HCT116 (cell line): ENCODE data around the gene MON1B.

Experiments used
- ATF3 ChIP-seq: IDR thresholded peaks from 2 replicates; pipeline ENCODE4 v1.6.1; 2012
- EZH2phosphoT487 ChIP-seq: fragments of 200-600 bp; IDR thresholded peaks from 2 replicates; pipeline ENCODE4 v1.6.1; 2018; ENCODE audit warnings: antibody characterized with exemption, borderline replicate concordance
- SRF ChIP-seq: IDR thresholded peaks from 2 replicates; pipeline ENCODE4 v1.6.1; 2012; ENCODE audit warnings: low read depth
- ZFX ChIP-seq: fragments of 450-650 bp; IDR thresholded peaks from 2 replicates; pipeline ENCODE4 v1.6.1; 2017
- TF ChIP-seq, protein P1 (sequence below), 3 experiments: fragments of 200-600 bp in 1 of 3; sonication (generic) in 1 of 3; IDR thresholded peaks in 2 of 3; conservative IDR thresholded peaks in 1 of 3; 2 replicates each; pipeline ENCODE4 v1.5.1; 2012 to 2017; ENCODE audit warnings: low read depth in 2 of 3, low read length in 2 of 3, antibody characterized with exemption in 1 of 3, borderline replicate concordance in 1 of 3, control low read depth in 1 of 3, mild to moderate bottlenecking in 1 of 3, mixed read lengths in 1 of 3, mixed run types in 1 of 3, moderate library complexity in 1 of 3; ENCODE audit not compliant: insufficient read depth in 1 of 3

- TF ChIP-seq, protein P1, sequence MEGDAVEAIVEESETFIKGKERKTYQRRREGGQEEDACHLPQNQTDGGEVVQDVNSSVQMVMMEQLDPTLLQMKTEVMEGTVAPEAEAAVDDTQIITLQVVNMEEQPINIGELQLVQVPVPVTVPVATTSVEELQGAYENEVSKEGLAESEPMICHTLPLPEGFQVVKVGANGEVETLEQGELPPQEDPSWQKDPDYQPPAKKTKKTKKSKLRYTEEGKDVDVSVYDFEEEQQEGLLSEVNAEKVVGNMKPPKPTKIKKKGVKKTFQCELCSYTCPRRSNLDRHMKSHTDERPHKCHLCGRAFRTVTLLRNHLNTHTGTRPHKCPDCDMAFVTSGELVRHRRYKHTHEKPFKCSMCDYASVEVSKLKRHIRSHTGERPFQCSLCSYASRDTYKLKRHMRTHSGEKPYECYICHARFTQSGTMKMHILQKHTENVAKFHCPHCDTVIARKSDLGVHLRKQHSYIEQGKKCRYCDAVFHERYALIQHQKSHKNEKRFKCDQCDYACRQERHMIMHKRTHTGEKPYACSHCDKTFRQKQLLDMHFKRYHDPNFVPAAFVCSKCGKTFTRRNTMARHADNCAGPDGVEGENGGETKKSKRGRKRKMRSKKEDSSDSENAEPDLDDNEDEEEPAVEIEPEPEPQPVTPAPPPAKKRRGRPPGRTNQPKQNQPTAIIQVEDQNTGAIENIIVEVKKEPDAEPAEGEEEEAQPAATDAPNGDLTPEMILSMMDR (IDR thresholded peaks at IDR 0.05 in 2 of 3, conservative IDR thresholded peaks at IDR 0.05 in 1 of 3; ENCODE audit: borderline replicate concordance in 1 of 3, insufficient read depth in 1 of 3, low read depth in 2 of 3, low read length in 2 of 3), result no peak
- TF ChIP-seq EZH2phosphoT487, result no peak
- no peak for TF ChIP-seq SRF
- no peak for TF ChIP-seq ZFX
- no peak for TF ChIP-seq ATF3
These were observed 43.6 kb downstream of the MON1B start for GRCh38 chr16:77234611-77235010.
